Epithelial cell of esophagus (primary cell): Measurements from ENCODE around the gene ZSCAN12.
"Not testable (repeated sequence)": the region's sequence is repeated elsewhere in the genome, so short reads cannot be mapped to it uniquely, and the experiment has no call there.

Source experiments
- DNase-seq: peaks from one replicate; pipeline ENCODE4 v3.0.0; 2010; ENCODE audit warnings: low read depth
- H3K4me3 ChIP-seq: 2 replicates; pipeline ENCODE4 v1.5.1; 2011; ENCODE audit warnings: mild to moderate bottlenecking, low read length, control low read depth
- CTCF ChIP-seq: IDR thresholded peaks from 2 replicates; pipeline ENCODE4 v1.5.1; 2011; ENCODE audit warnings: low read depth, mild to moderate bottlenecking, low read length, control low read depth, inconsistent platforms; ENCODE audit not compliant: insufficient read depth; ENCODE audit errors: missing control alignments

Gene ZSCAN12

GRCh38 chr6:28360961-28361360 lies 38.6 kb downstream of the ZSCAN12 start:
- no peak for DNase-seq
- H3K4me3 ChIP-seq, result no peak overlapping the region
- no peak for TF ChIP-seq CTCF

GRCh38 chr6:28359562-28359961 lies 40.0 kb downstream of the ZSCAN12 start:
- not testable (repeated sequence) for H3K4me3 ChIP-seq, DNase-seq

- DNase-seq, result peak; percentile 71
- TF ChIP-seq CTCF, result no peak
Observed at GRCh38 chr6:28357036-28357435, 42.5 kb downstream of the ZSCAN12 start.

GRCh38 chr6:28356666-28357020 lies 42.9 kb downstream of the ZSCAN12 start:
- no peak for TF ChIP-seq CTCF
- H3K4me3 ChIP-seq, result no peak overlapping the region
- no peak for DNase-seq

More at GRCh38 chr6:28357036-28357435, 42.5 kb downstream of the ZSCAN12 start:
- H3K4me3 ChIP-seq, result no peak overlapping the region

- peak; percentile 89 for DNase-seq
- peak; percentile 76 for TF ChIP-seq CTCF
- H3K4me3 ChIP-seq, result peak overlapping the region; percentile 58
Observed at GRCh38 chr6:28355743-28356665, 43.5 kb downstream of the ZSCAN12 start.

GRCh38 chr6:28354688-28355554 lies 44.6 kb downstream of the ZSCAN12 start:
- TF ChIP-seq CTCF, result no peak
- DNase-seq, result no peak
- H3K4me3 ChIP-seq, result no peak overlapping the region

- no peak for TF ChIP-seq CTCF
- H3K4me3 ChIP-seq, result peak overlapping the region; percentile 41
- DNase-seq, result peak; percentile 89
Observed at GRCh38 chr6:28353981-28354676, 45.4 kb downstream of the ZSCAN12 start.
